ENCODE measurements around the gene DGLUCY.
"Not testable (repeated sequence)": the region's sequence is repeated elsewhere in the genome, so short reads cannot be mapped to it uniquely, and the experiment has no call there.

DGLUCY gene

GRCh38 chr14:91193069-91193468 is 79.2 kb downstream of the DGLUCY start:
- TF ChIP-seq CTCF (conservative IDR thresholded peaks at IDR 0.05; ENCODE audit: low read depth, low read length): no peak
- DNase-seq (ENCODE audit: low read depth): no peak

DNA sequence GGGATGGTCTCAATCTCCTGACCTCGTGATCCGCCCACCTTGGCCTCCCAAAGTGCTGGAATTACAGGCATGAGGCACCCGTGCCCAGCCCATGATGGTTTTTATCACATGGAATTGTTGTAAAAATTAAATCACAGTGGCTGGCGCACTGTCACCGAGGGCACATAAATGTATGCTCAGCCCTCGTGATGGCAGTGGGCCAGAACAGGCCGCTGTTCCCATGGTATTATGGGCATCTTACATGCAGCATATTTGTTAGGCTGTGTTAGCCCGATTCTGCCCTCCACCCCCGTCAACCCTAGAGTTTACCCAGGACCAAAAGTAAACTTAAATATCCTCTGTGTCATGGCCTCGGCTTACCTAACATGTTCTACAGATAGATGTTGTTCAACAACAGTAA is 82.0 kb downstream of the DGLUCY start:
- no peak for DNase-seq (ENCODE audit: low read depth)

More at GRCh38 chr14:91193069-91193468, 79.2 kb downstream of the DGLUCY start:
- H3K4me3 ChIP-seq (ENCODE audit: low read depth, low read length): no peak overlapping the region

GRCh38 chr14:91197631-91198030 is 83.8 kb downstream of the DGLUCY start:
- DNase-seq (ENCODE audit: low read depth): no peak
- TF ChIP-seq CTCF (conservative IDR thresholded peaks at IDR 0.05; ENCODE audit: low read depth, low read length): no peak
- no peak overlapping the region for H3K4me3 ChIP-seq (ENCODE audit: low read depth, low read length)

More for the DNA sequence above, 82.0 kb downstream of the DGLUCY start:
- TF ChIP-seq CTCF (conservative IDR thresholded peaks at IDR 0.05; ENCODE audit: low read depth, low read length): no peak
- H3K4me3 ChIP-seq (ENCODE audit: low read depth, low read length): no peak overlapping the region

DNA sequence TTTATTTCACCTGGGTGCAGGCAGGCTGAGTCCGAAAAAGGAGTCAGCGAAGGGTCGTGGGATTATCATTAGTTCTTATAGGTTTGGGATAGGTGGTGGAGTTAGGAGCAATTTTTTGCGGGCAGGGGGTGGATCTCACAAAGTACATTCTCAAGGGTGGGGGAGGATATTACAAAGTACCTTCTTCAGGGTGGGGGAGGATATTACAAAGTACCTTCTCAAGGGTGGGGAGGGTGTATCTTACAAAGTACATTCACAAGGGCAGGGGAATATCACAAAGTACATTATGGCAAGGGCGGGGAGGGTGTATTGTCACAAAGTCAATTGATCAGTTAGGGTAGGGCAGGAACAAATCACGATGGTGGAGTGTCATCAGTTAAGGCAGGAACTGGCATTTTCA is 86.9 kb downstream of the DGLUCY start:
- not testable (repeated sequence) for H3K4me3 ChIP-seq (ENCODE audit: low read depth, low read length); DNase-seq (ENCODE audit: low read depth)

- TF ChIP-seq CTCF (conservative IDR thresholded peaks at IDR 0.05; ENCODE audit: low read depth, low read length): no peak
- DNase-seq (ENCODE audit: low read depth): no peak
- no peak overlapping the region for H3K4me3 ChIP-seq (ENCODE audit: low read depth, low read length)
Observed at GRCh38 chr14:91202234-91202974, 88.5 kb downstream of the DGLUCY start.

DNA sequence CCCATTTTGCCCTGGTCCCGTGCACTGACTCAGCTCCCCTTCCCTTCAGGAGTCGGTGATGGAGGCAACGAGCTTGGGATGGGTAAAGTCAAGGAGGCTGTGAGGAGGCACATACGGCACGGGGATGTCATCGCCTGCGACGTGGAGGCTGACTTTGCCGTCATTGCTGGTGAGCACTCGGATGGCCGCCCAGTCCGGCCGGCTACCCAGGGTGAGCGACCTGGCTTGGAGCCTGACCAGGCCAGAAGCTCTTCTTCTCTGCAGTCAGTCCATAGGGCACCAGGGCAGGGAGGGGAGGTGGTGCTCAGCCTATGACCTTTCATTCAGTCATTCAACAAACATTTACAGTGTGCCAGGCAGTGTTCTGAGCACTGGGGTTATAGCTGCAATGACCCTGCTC is 90.8 kb downstream of the DGLUCY start:
- DNase-seq (ENCODE audit: low read depth): no peak
- no peak for TF ChIP-seq CTCF (conservative IDR thresholded peaks at IDR 0.05; ENCODE audit: low read depth, low read length)

GRCh38 chr14:91205459-91205858 is 91.6 kb downstream of the DGLUCY start:
- H3K4me3 ChIP-seq (ENCODE audit: low read depth, low read length): no peak overlapping the region
- no peak for DNase-seq (ENCODE audit: low read depth)
- no peak for TF ChIP-seq CTCF (conservative IDR thresholded peaks at IDR 0.05; ENCODE audit: low read depth, low read length)

More for the DNA sequence above, 90.8 kb downstream of the DGLUCY start:
- no peak overlapping the region for H3K4me3 ChIP-seq (ENCODE audit: low read depth, low read length)
